HG02623 (cell line): ENCODE results near the gene ZNF512.
"Not testable (repeated sequence)": the region's sequence is repeated elsewhere in the genome, so short reads cannot be mapped to it uniquely, and the experiment has no call there.

Source experiments
- ATAC-seq: cut with Tn5 transposase; IDR thresholded peaks from one replicate; pipeline ENCODE4 v1.9.1; 2021; ENCODE audit warnings: moderate library complexity; ENCODE audit not compliant: unreplicated experiment

ZNF512 gene

GRCh38 chr2:27582129-27582694 lies 630 bp upstream of the ZNF512 start:
- ATAC-seq, result no peak

GRCh38 chr2:27583390-27583915 lies 611 bp downstream of the ZNF512 start:
- no peak for ATAC-seq

GRCh38 chr2:27584597-27584996 lies 1.8 kb downstream of the ZNF512 start:
- no peak for ATAC-seq

GRCh38 chr2:27587025-27587424 lies 4.2 kb downstream of the ZNF512 start:
- ATAC-seq, result no peak

GRCh38 chr2:27588308-27588707 lies 5.5 kb downstream of the ZNF512 start:
- no peak for ATAC-seq

GRCh38 chr2:27591745-27592144 lies 8.9 kb downstream of the ZNF512 start:
- ATAC-seq, result no peak

- no peak for ATAC-seq
Measured at GRCh38 chr2:27593240-27593639, 10.4 kb downstream of the ZNF512 start.

GRCh38 chr2:27594020-27594703 lies 11.3 kb downstream of the ZNF512 start:
- not testable (repeated sequence) for ATAC-seq

- not testable (repeated sequence) for ATAC-seq
Measured at GRCh38 chr2:27595412-27595811, 12.6 kb downstream of the ZNF512 start.

GRCh38 chr2:27596627-27597026 lies 13.8 kb downstream of the ZNF512 start:
- no peak for ATAC-seq

GRCh38 chr2:27606611-27607010 lies 23.8 kb downstream of the ZNF512 start:
- no peak for ATAC-seq

GRCh38 chr2:27613985-27614384 lies 31.1 kb downstream of the ZNF512 start:
- ATAC-seq, result no peak

- ATAC-seq, result no peak
Measured at GRCh38 chr2:27615316-27615715, 32.5 kb downstream of the ZNF512 start.

GRCh38 chr2:27621524-27621923 lies 38.7 kb downstream of the ZNF512 start:
- no peak for ATAC-seq

- no peak for ATAC-seq
Measured at GRCh38 chr2:27622921-27623384, 40.1 kb downstream of the ZNF512 start.

GRCh38 chr2:27624943-27625342 lies 42.1 kb downstream of the ZNF512 start:
- no peak for ATAC-seq

GRCh38 chr2:27626323-27626722 lies 43.5 kb downstream of the ZNF512 start:
- ATAC-seq, result not testable (repeated sequence)

GRCh38 chr2:27626921-27627320 lies 44.1 kb downstream of the ZNF512 start:
- ATAC-seq, result not testable (repeated sequence)

- ATAC-seq, result no peak
Measured at GRCh38 chr2:27627963-27628766, 45.3 kb downstream of the ZNF512 start.

GRCh38 chr2:27628767-27629709 lies 46.2 kb downstream of the ZNF512 start, which contains the start of the genes CCDC121 and GPN1:
Gene CCDC121, minus strand, starts transcription at chr2:27629012. Its CDS starts 1,213 bp downstream, at chr2:27627799.
Gene GPN1, plus strand, starts transcription at chr2:27629050. Its CDS starts 9 bp downstream, at chr2:27629059.
- peak; percentile 98 for ATAC-seq
